ENCODE data around the gene FAM83F.
A peak's percentile ranks its signal among the peaks of the same experiment; 100 is the strongest.

FAM83F gene

DNA sequence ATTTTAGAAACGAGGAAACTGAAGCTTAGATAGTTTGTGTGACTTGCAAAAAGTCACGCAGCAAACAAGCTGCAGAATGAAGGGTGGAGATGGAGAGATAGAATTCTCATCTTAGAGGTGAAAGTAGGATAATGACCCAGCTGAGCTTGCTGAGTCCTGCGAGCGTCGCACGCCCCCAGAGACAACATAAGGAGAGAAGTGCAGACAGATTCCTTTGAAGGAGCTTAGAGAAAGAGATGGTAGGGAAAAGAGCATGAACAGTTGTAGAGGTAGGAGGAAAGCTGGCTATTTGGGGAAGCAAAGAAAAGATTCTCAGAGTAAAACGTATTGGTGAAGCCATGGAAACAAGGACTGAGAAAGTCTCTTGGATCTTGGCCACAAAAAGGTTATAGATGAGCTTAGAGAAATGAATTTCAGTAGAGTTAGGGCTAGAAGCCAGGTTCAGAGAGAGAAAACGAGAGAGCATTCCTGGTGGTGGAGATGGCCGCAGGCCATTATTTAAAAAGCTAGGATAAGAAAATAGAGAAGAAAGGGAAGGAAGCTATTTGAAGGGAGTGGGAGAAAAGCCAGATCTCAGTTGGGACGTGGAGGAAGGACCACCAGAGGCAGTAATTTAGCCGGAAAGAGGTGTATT lies 44.8 kb downstream of the FAM83F start:
- no peak for DNase-seq

- DNase-seq: no peak
Observed at GRCh38 chr22:40040927-40041326, 46.2 kb downstream of the FAM83F start.

DNA sequence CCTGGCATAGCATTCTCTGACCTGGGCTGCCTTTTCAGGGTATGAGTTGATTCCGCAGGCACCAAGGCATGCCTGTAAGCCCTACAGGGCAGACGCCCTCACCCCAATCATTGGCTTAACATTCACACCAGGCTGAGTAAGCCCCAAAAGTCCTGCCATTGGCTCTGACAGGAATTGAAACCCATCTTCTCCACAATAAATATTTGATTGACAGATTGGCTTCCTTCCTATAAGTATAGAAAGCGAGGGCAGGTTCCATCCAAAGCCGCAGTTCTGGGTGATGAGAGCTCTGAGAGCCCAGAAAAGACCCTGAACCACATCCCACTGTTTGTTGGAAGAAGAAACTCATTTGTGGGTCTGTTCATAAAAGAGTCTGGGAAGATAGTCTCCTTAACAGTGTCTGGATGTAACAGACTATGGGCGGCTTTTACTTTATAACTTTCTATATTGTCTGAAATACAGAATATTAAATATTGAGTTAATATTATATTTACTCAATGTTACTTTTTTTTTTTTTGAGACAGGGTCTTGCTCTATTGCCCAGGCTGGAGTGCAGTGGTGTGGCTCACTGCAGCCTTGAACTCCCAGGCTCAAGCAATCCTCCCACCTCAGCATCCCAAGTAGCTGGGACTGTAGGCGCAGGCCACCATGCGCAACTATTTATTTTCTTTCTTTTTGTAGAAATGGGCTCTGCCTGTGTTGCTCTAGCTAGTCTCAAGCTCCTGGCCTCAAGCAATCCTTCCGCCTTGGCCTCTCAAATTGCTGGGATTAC lies 46.8 kb downstream of the FAM83F start:
- DNase-seq: no peak

GRCh38 chr22:40042312-40042711 lies 47.6 kb downstream of the FAM83F start:
- DNase-seq: no peak

- DNase-seq: no peak
Observed at GRCh38 chr22:40043081-40043480, 48.3 kb downstream of the FAM83F start.

DNA sequence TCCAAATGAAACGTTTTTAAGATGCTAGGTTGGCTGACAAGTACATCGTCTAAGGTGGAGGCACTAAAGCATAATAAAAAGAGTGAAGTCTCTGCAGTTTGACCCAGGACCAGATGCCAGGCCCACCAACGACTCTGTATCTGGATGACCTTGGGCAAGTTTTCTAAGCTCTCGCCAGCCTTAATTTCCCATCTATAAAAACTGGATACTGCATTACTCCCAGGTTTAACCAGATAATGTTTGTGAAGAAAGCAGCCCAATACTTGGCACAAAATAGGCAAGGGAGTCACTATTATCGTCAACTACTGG lies 49.0 kb downstream of the FAM83F start:
- DNase-seq: no peak

- DNase-seq: peak; percentile 98
Observed at GRCh38 chr22:40044102-40044869, 49.5 kb downstream of the FAM83F start.

GRCh38 chr22:40044870-40045834 lies 50.4 kb downstream of the FAM83F start:
- DNase-seq: peak; percentile 48

- no peak for DNase-seq
Observed at GRCh38 chr22:40046126-40046525, 51.4 kb downstream of the FAM83F start.

DNA sequence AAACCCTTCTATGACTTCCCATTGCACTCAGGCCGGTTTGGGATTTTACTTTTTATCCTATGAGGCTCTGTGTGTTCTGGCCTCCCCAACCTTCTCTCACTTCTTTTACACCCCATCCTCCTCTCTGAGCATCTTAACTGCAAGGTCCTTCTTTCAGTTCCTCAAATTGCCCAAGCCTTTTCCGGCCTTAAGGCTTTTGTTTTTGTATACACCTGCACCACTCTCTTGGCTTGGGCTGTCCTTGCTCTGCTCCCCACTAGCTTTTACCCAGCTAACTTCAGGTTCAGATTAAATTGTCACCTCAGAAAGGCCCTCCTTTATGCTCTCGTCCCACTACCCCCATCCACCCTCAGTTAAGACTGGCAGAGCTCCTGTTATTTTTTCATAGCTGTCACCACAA lies 55.5 kb downstream of the FAM83F start:
- DNase-seq: no peak

- DNase-seq: no peak
Observed at GRCh38 chr22:40051322-40051721, 56.6 kb downstream of the FAM83F start.

GRCh38 chr22:40053460-40053859 lies 58.7 kb downstream of the FAM83F start:
- no peak for DNase-seq

GRCh38 chr22:40054486-40054885 lies 59.7 kb downstream of the FAM83F start:
- no peak for DNase-seq

DNA sequence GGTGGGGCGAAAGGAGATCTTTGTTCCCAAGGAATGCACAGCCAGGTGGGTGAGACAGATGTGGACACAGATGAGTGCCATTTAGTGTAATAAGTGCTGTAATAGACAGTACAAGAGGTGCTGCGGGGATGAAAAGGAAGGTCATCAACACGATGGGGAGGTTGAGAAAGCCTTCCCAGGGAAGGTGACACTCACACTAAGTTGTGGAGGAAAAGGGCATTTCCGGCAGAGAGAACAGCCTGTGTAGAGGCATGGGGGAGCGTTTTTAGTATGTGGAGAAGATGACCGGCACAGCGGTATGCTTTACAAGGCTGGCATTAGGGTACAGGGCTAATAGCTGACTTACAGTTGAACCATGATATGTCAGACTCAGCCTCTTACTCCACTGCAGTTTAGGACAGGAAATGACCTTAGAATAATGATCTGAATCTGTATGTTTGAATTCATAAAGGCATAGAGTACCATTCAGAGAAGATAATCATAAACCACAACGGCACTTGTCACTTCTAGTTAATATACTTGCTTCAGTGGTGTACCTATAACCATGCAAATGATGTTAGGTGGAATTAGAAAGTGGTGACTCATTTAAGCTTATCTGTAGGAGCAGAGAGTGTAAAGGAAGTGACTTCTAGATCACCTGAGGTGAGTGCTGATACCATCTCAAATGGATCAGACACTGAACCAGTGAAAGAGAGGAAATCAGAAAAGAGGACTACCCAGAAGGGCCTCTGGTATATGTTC lies 60.6 kb downstream of the FAM83F start:
- DNase-seq: no peak

DNA sequence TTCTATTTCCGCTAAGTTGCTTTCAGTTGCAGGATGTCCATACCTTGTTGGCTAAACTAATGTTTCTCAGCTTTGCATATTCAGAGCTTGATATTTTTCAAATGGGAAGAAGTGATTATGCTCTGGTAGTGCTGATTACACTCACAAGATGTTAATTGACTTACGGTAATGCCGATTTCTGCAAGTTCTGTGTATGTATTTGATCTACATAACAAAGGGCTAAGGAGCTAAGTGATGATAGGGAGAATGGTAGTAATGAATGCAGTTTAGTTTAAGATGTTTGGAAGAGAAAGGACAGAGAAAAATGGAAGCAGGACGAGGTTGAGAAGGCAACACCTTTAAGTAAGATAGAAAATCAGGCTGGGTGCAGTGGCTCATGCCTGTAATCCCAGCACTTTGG lies 61.4 kb downstream of the FAM83F start:
- DNase-seq: no peak

- DNase-seq: no peak
Observed at GRCh38 chr22:40056559-40056958, 61.8 kb downstream of the FAM83F start.

- no peak for DNase-seq
Observed at GRCh38 chr22:40057652-40058051, 62.9 kb downstream of the FAM83F start.

GRCh38 chr22:40058265-40058664 lies 63.5 kb downstream of the FAM83F start:
- no peak for DNase-seq

DNA sequence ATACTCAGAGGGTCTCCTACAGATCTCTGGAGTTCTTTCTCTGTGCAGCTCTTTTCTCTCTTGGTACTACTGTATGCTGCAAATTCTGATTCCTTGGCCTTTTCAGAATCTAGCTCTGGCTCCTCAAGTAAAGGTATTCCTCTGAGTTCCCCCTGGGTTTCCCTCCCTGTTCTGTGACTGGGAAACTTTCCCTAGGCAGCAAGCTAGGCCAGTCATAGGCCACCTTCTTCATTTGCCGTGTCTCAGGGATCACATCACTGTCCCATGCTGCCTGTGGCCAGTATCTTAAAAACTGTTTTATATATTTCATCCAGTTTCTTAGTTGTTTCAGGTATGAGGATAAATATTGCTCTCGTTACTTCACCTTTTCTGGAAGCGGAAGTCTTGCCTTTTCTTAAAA lies 71.2 kb downstream of the FAM83F start:
- DNase-seq: no peak

DNA sequence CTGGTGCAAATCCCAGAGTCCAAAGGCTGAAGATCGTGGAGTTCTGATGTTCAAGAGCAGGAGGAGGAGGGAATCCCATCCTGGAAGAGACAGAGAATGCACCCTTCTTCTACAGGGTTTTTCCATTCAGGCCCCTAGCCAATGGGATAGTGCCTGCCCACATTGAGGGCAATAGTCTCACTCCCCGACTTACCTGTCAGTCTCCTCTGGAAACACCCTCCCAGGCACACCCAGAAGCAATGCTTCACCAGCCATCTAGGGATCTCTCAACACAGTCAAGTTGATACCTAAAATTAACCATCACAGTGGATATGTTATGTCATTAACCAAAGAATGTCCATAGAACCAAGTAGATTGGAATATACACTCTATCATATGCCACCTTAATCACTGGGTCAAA lies 72.9 kb downstream of the FAM83F start:
- DNase-seq: no peak

DNA sequence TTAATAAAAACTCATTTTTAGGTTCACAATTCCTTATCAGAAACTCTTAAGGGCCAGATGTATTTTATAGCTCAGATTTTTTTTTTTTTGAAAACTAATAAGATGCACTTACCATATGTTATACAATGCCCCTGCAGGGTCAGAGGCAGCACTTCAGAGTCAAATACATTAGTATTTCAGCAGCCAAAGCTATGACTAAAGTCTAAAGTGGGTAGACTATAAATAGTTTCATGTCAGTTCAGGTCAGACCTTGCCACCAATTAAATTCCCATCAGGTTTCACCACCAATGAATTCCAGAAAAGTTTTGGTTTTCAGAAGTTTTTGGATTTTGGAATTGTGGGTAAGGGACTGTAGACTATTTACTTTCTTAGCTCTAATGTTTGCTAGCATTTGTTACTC lies 75.9 kb downstream of the FAM83F start:
- DNase-seq: no peak

DNA sequence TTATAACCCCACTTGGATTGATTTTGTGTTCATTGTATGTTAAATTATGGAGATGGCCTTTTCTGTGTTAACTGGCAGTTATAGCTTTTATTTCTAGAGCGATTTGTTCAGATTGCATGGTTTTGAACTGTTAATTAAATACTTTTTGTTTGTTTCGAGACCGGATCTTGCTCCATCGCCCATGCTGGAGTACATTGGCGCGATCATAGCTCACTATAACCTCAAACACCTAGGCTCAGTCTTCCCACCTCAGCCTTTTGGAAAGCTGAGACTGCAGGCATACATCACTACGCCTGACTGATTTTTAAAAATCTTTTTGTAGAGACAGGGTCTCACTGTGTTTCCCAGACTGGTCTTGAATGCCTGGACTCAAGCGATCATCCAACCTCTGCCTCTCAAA lies 77.0 kb downstream of the FAM83F start:
- DNase-seq: no peak

Measured in NCI-H82 (cell line).